ENCODE measurements around the gene TPTE. TPM values are rescaled to one million over a fixed set of nuclear protein-coding genes. Genes with fewer than 3 reads are reported as not detected.
"Not testable (repeated sequence)": the region's sequence is repeated elsewhere in the genome, so short reads cannot be mapped to it uniquely, and the experiment has no call there.

The TPTE gene
- total and polyA plus RNA-seq, 2 experiments from 2014 or later, result not detected

GRCh38 chr21:10539956-10540355 is 18.6 kb downstream of the TPTE start:
- Histone ChIP-seq H3K9me2 (ENCODE audit: insufficient read depth) (no peaks in the 10 kb centered on the region), H3K27ac (ENCODE audit: low read depth) (no peak overlapping the region), H4K20me1 (replicated peaks; ENCODE audit: insufficient read depth) (no peaks in the 10 kb centered on the region), H3K36me3 (ENCODE audit: insufficient read depth) (peaks cover 50% of the 10 kb centered on the region), H3K27me3 (ENCODE audit: insufficient read depth) (no peaks in the 10 kb centered on the region), H2AFZ (no peak overlapping the region), H3K4me1 (ENCODE audit: insufficient read depth) (no peaks in the 10 kb centered on the region), H3K4me2 (no peak overlapping the region), H3K79me2 (replicated peaks; ENCODE audit: insufficient read depth) (no peaks in the 10 kb centered on the region), H3F3A (replicated peaks; ENCODE audit: low read depth) (no peaks in the 10 kb centered on the region), H3K4me3 (peak overlapping the region; percentile 17; the same call in 1 of the 2 replicates)
- Mint-ChIP-seq H3K4me3 (no peak overlapping the region), H3K4me1 (no peaks in the 10 kb centered on the region), H3K36me3 (ENCODE audit: low read depth) (peaks cover 8% of the 10 kb centered on the region), H3K27ac (no peak overlapping the region), H3K9me3 (peaks cover 25% of the 10 kb centered on the region; the same call in 2 of the 3 replicates), H3K27me3 (ENCODE audit: insufficient read depth, low read depth, poor library complexity) (no peaks in the 10 kb centered on the region)
- ATAC-seq, result no peak
- no peak for DNase-seq (ENCODE audit: low spot score)
- TF ChIP-seq STAT1 (IDR thresholded peaks at IDR 0.05; ENCODE audit: unreplicated experiment) (no peak), JUNB (IDR thresholded peaks at IDR 0.05; ENCODE audit: unreplicated experiment) (no peak), EZH2phosphoT487 (IDR thresholded peaks at IDR 0.05; ENCODE audit: unreplicated experiment) (no peak), EZH2 (IDR thresholded peaks at IDR 0.05; ENCODE audit: low read depth, unreplicated experiment) (no peak), ETS1 (IDR thresholded peaks at IDR 0.05) (no peak), POLR2AphosphoS5 (IDR thresholded peaks at IDR 0.05; ENCODE audit: low read depth) (no peak), CREB1 (CRISPR knock-in tag; IDR thresholded peaks at IDR 0.05; ENCODE audit: low read depth) (no peak), ZNF331 (CRISPR knock-in tag; IDR thresholded peaks at IDR 0.05; ENCODE audit: low read depth) (no peak)

- not testable (repeated sequence) for H3K4me1 ChIP-seq (ENCODE audit: insufficient read depth); ATAC-seq; DNase-seq (ENCODE audit: low spot score); H3F3A ChIP-seq (replicated peaks; ENCODE audit: low read depth); H3K4me1 Mint-ChIP-seq; H3K27me3 Mint-ChIP-seq (ENCODE audit: insufficient read depth, low read depth, poor library complexity); H3K79me2 ChIP-seq (replicated peaks; ENCODE audit: insufficient read depth); H3K9me2 ChIP-seq (ENCODE audit: insufficient read depth); H3K4me2 ChIP-seq; H3K4me3 ChIP-seq; H4K20me1 ChIP-seq (replicated peaks; ENCODE audit: insufficient read depth); H3K27ac ChIP-seq (ENCODE audit: low read depth); H3K27ac Mint-ChIP-seq; H2AFZ ChIP-seq; H3K27me3 ChIP-seq (ENCODE audit: insufficient read depth); H3K4me3 Mint-ChIP-seq
- Mint-ChIP-seq H3K9me3 (peaks cover 36% of the 10 kb centered on the region), H3K36me3 (ENCODE audit: low read depth) (peaks cover 28% of the 10 kb centered on the region)
- peaks cover 26% of the 10 kb centered on the region for H3K36me3 ChIP-seq (ENCODE audit: insufficient read depth)
Observed at GRCh38 chr21:10544376-10544775, 23.0 kb downstream of the TPTE start.

- DNase-seq (ENCODE audit: low spot score); H3K79me2 ChIP-seq (replicated peaks; ENCODE audit: insufficient read depth); H3K4me1 ChIP-seq (ENCODE audit: insufficient read depth); H3F3A ChIP-seq (replicated peaks; ENCODE audit: low read depth); H3K27ac Mint-ChIP-seq; H3K27me3 ChIP-seq (ENCODE audit: insufficient read depth); H3K27ac ChIP-seq (ENCODE audit: low read depth); H3K4me3 ChIP-seq; H3K4me3 Mint-ChIP-seq; H3K4me2 ChIP-seq; H3K4me1 Mint-ChIP-seq; H3K27me3 Mint-ChIP-seq (ENCODE audit: insufficient read depth, low read depth, poor library complexity); ATAC-seq; H3K9me2 ChIP-seq (ENCODE audit: insufficient read depth); H2AFZ ChIP-seq; H4K20me1 ChIP-seq (replicated peaks; ENCODE audit: insufficient read depth): not testable (repeated sequence)
- Mint-ChIP-seq H3K36me3 (ENCODE audit: low read depth) (peaks cover 46% of the 10 kb centered on the region), H3K9me3 (peaks cover 70% of the 10 kb centered on the region)
- H3K36me3 ChIP-seq (ENCODE audit: insufficient read depth), result peaks cover 18% of the 10 kb centered on the region
Observed at GRCh38 chr21:10547868-10548267, 26.5 kb downstream of the TPTE start.

- not testable (repeated sequence) for ATAC-seq; H3K4me3 ChIP-seq; H3K4me1 Mint-ChIP-seq; H3K27me3 Mint-ChIP-seq (ENCODE audit: insufficient read depth, low read depth, poor library complexity); H3K79me2 ChIP-seq (replicated peaks; ENCODE audit: insufficient read depth); H3K4me3 Mint-ChIP-seq; H3F3A ChIP-seq (replicated peaks; ENCODE audit: low read depth); H3K4me2 ChIP-seq; H3K4me1 ChIP-seq (ENCODE audit: insufficient read depth); H3K27ac ChIP-seq (ENCODE audit: low read depth); H4K20me1 ChIP-seq (replicated peaks; ENCODE audit: insufficient read depth); H3K27me3 ChIP-seq (ENCODE audit: insufficient read depth); H2AFZ ChIP-seq; H3K9me2 ChIP-seq (ENCODE audit: insufficient read depth); H3K27ac Mint-ChIP-seq; DNase-seq (ENCODE audit: low spot score)
- peaks cover 75% of the 10 kb centered on the region for H3K9me3 Mint-ChIP-seq
- H3K36me3 Mint-ChIP-seq (ENCODE audit: low read depth), result peaks cover 46% of the 10 kb centered on the region
- H3K36me3 ChIP-seq (ENCODE audit: insufficient read depth), result peaks cover 14% of the 10 kb centered on the region
Observed at GRCh38 chr21:10548331-10548954, 27.1 kb downstream of the TPTE start.

GRCh38 chr21:10570803-10571202 is 49.4 kb downstream of the TPTE start:
- H3K4me1 ChIP-seq (ENCODE audit: insufficient read depth); H3F3A ChIP-seq (replicated peaks; ENCODE audit: low read depth); ATAC-seq; H4K20me1 ChIP-seq (replicated peaks; ENCODE audit: insufficient read depth); H2AFZ ChIP-seq; H3K27ac Mint-ChIP-seq; H3K27ac ChIP-seq (ENCODE audit: low read depth); H3K4me1 Mint-ChIP-seq; H3K27me3 ChIP-seq (ENCODE audit: insufficient read depth); H3K27me3 Mint-ChIP-seq (ENCODE audit: insufficient read depth, low read depth, poor library complexity); H3K4me2 ChIP-seq; H3K4me3 Mint-ChIP-seq; H3K9me2 ChIP-seq (ENCODE audit: insufficient read depth); H3K9me3 Mint-ChIP-seq; DNase-seq (ENCODE audit: low spot score); H3K79me2 ChIP-seq (replicated peaks; ENCODE audit: insufficient read depth): not testable (repeated sequence)
- peaks cover 23% of the 10 kb centered on the region for H3K36me3 ChIP-seq (ENCODE audit: insufficient read depth)
- peaks cover 50% of the 10 kb centered on the region for H3K36me3 Mint-ChIP-seq (ENCODE audit: low read depth)
- H3K4me3 ChIP-seq, result peak overlapping the region; percentile 11; the same call in 1 of the 2 replicates
